ENCODE results near the gene ZNF587.
A peak's percentile ranks its signal among the peaks of the same experiment; 100 is the strongest.
"Not testable (repeated sequence)": the region's sequence is repeated elsewhere in the genome, so short reads cannot be mapped to it uniquely, and the experiment has no call there.

The ZNF587 gene

DNA sequence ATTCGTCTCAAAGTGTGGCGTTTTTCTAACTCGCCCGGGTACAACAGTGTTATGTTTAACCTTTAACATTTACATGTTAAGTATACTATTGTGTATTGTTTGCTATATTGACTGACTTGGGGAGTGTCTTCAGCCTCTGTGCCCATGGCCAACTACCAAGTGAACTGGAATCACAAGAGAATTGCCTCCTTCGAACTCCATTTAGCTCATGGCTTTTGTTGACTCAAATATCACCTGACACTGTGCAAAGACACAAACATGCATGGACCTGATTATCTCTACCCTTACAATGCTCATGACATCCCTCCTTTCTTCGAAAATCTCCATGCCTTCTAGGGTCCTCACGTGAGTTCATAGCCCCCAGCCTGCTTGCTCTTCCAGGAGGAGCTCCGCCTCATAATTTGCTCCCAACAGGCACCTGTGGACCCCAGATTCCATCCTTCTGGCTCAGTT is 38.5 kb downstream of the ZNF587 start:
- no peak for DNase-seq (ENCODE audit: low read depth)
- no peak for TF ChIP-seq CTCF (conservative IDR thresholded peaks at IDR 0.05; ENCODE audit: low read length)
- peak overlapping the region; percentile 92 for H3K4me3 ChIP-seq (ENCODE audit: low read length)

GRCh38 chr19:57888560-57889231 is 39.0 kb downstream of the ZNF587 start, which contains the start of gene ZNF814:
TSS of gene ZNF814 (minus strand) at chr19:57889037. CDS start at chr19:57888802, 235 bp downstream.
- H3K4me3 ChIP-seq (ENCODE audit: low read length), result peak within 1 kb of the TSS; percentile 92
- TF ChIP-seq CTCF (conservative IDR thresholded peaks at IDR 0.05; ENCODE audit: low read length), result peak; percentile 41
- peak; percentile 79 for DNase-seq (ENCODE audit: low read depth)

GRCh38 chr19:57890706-57891105 is 41.0 kb downstream of the ZNF587 start:
- H3K4me3 ChIP-seq (ENCODE audit: low read length), result not testable (repeated sequence)
- DNase-seq (ENCODE audit: low read depth), result peak; percentile 84

DNA sequence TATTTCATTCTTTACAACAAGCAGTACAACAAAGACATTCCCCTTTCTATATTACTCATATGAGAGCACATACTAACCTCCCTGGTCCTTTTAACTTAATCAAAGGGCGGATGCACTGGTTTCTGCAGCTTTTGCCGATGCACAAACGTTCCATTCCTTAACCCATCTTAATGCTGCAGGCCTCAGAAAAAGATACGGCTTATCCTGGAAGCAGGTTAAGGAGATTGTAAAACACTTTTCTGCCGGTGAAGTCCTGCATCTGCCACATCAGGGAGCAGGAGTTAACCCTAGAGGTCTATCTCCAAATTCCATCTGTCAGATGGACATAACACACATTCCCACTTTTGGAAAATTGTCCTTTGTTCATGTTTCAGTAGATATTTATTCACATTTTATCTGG is 50.7 kb downstream of the ZNF587 start:
- no peak overlapping the region for H3K4me3 ChIP-seq (ENCODE audit: low read length)
- DNase-seq (ENCODE audit: low read depth), result no peak
- TF ChIP-seq CTCF (conservative IDR thresholded peaks at IDR 0.05; ENCODE audit: low read length), result no peak

- no peak for TF ChIP-seq CTCF (conservative IDR thresholded peaks at IDR 0.05; ENCODE audit: low read length)
- no peak overlapping the region for H3K4me3 ChIP-seq (ENCODE audit: low read length)
- no peak for DNase-seq (ENCODE audit: low read depth)
These were observed 54.0 kb downstream of the ZNF587 start for GRCh38 chr19:57903618-57904184.

GRCh38 chr19:57905258-57905657 is 55.6 kb downstream of the ZNF587 start:
- no peak for DNase-seq (ENCODE audit: low read depth)

DNA sequence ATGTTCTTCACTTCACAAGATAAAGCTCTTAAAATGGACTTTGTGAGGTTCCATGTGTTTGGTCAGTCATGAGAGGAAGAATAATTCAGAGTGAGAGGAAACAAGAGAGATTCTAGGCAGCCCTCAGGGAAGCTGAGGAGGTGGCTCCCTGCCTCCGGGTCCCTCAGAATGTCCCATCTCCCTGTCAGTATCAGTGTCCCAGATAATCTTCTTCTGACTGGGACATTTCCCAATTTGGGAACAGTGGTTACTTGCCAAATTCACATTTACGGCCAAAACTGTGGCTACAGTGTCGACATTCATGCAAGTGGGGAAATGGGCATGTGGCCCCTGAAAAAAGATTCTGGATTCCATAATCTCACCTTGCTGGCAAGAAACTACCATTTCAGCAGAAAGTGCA is 57.7 kb downstream of the ZNF587 start:
- no peak overlapping the region for H3K4me3 ChIP-seq (ENCODE audit: low read length)
- TF ChIP-seq CTCF (conservative IDR thresholded peaks at IDR 0.05; ENCODE audit: low read length), result no peak
- DNase-seq (ENCODE audit: low read depth), result no peak

More at GRCh38 chr19:57905258-57905657, 55.6 kb downstream of the ZNF587 start:
- TF ChIP-seq CTCF (conservative IDR thresholded peaks at IDR 0.05; ENCODE audit: low read length), result no peak
- no peak overlapping the region for H3K4me3 ChIP-seq (ENCODE audit: low read length)

Measured in AG10803 (cell line).